Vagina (tissue), 2 donors: Measurements from ENCODE around the gene SSBP2.
A peak's percentile ranks its signal among the peaks of the same experiment; 100 is the strongest.

Source experiments
- CTCF ChIP-seq, 3 experiments: fragments of 450-650 bp in 2 of 3; fragments of 200-600 bp in 1 of 3; sonication (generic) in 1 of 3; IDR thresholded peaks; one replicate each; pipeline ENCODE4 v1.5.1; 2017 to 2019; ENCODE audit warnings: antibody characterized with exemption in 3 of 3, mild to moderate bottlenecking in 2 of 3, moderate library complexity in 2 of 3
- POLR2A ChIP-seq, 2 donors: fragments of 450-650 bp; IDR thresholded peaks; one replicate each; pipeline ENCODE4 v1.6.1; 2017; ENCODE audit warnings: antibody characterized with exemption in 2 of 2, mild to moderate bottlenecking in 2 of 2, moderate library complexity in 2 of 2

GRCh38 chr5:81425569-81425968 is 325.3 kb downstream of the SSBP2 start:
- TF ChIP-seq CTCF (IDR thresholded peaks at IDR 0.05) (peak; percentile 22 to 64 (median 38)), POLR2A (IDR thresholded peaks at IDR 0.05) (no peak)
